Breast epithelium (tissue), 3 donors: Measurements from ENCODE around the gene OTX1.

Experiments
- CTCF ChIP-seq, 3 donors: fragments of 450-650 bp; IDR thresholded peaks; one replicate each; pipeline ENCODE4 v1.5.1; 2016 to 2017; ENCODE audit warnings: antibody characterized with exemption in 3 of 3, mild to moderate bottlenecking in 3 of 3, moderate library complexity in 3 of 3
- POLR2A ChIP-seq: fragments of 450-650 bp; IDR thresholded peaks from one replicate; pipeline ENCODE4 v1.6.1; 2016; ENCODE audit warnings: antibody characterized with exemption, mild to moderate bottlenecking, moderate library complexity
- POLR2AphosphoS5 ChIP-seq, 3 donors: sonication (generic); formaldehyde crosslinking; IDR thresholded peaks; one replicate each; pipeline ENCODE4 v1.6.1; 2017; ENCODE audit warnings: antibody characterized with exemption in 3 of 3

GRCh38 chr2:63046961-63047320 lies 3.7 kb upstream of the OTX1 start:
- no peak for TF ChIP-seq CTCF (IDR thresholded peaks at IDR 0.05)
- TF ChIP-seq POLR2AphosphoS5 (IDR thresholded peaks at IDR 0.05): no peak
- TF ChIP-seq POLR2A: no peak
